ENCODE measurements around the gene GAS6. TPM values are rescaled to one million over a fixed set of nuclear protein-coding genes. Genes with fewer than 3 reads are reported as not detected.

The GAS6 gene
- total RNA-seq, 4 donors from 2014 or later: 128 to 287 (median 199) TPM

DNA sequence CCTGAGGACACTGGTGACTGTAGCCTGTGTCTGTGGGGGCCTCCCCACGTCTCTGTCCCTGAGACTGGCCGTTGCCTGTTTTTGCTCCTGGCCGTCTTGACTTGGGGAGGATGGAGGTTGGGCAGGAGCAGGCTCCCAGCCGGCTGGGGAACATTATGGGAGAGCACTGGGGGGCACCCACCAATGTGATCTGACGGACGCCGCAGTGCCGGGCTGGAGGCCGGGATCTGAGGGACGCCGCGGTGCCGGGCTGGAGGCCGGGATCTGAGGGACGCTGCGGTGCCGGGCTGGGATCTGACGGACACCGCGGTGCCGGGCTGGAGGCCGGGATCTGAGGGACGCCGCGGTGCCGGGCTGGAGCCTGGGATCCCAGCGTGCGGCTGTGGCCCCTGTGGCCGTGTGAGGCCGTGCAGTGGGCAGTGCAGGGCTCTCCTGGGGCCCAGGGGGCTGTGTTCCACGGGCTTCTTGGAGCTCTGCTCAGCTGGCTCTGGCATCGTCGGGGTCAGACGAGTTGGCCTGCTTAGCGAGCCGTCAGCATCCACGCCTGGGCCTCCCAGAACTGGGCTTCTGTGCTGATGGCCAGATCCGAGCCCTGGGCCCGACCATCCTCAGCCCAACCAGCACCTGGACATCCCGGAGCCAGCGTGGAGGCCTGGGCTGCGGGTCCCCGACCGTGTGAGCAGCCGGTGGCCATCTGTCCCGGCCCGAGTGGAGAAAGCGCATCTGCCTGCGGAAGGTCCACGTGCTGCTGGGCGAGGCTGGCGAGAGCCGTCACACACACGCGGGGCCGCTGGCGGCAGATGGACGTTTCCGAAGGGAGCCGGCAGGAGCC is 45.8 kb downstream of the GAS6 start:
- Histone ChIP-seq H3K4me1 (peaks cover 11 to 20% of the 10 kb centered on the region in 2 donors), H3K27ac (peak overlapping the region; percentile 68 to 72)

DNA sequence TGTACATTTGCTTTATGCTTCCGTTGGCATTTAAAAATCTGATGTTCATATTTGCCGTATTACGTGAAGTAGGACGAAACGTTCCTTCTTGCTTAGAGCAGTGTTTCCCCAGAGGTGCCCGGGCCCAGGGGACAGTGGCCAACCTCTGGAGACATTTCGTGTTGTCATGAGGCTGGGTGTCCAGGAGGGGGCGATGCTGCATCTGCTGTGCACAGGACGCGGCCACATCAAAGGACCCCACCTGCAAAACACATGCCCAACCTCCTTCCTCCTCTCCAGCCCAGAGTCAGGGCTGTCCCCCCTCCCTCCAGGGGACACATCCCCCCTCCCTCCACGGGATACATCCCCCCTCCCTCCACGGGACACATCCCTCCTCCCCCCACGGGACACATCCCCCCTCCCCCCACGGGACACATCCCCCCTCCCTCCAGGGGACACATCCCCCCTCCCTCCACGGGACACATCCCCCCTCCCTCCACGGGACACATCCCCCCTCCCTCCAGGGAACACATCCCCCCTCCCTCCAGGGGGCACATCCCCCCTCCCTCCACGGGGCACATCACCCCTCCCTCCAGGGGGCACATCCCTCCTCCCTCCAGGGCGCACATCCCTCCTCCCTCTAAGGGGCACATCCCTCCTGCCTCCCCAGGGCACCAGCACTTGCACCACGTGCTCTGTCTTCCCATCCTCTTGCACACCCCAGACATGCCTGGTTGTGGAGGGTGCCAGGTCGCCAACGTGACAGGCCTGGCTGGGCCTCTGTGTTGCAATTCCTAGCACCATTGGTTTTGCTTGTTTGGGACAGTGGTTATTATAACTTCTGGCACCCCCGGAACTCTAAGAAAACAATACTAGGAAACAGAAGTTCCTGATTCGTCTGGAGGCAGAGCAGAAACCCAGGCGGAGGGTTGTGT is 46.7 kb downstream of the GAS6 start:
- no peak overlapping the region for H3K4me3 ChIP-seq

More for the DNA sequence above, 45.8 kb downstream of the GAS6 start:
- no peak for TF ChIP-seq POLR2A (IDR thresholded peaks at IDR 0.05)
- TF ChIP-seq, protein P1, sequence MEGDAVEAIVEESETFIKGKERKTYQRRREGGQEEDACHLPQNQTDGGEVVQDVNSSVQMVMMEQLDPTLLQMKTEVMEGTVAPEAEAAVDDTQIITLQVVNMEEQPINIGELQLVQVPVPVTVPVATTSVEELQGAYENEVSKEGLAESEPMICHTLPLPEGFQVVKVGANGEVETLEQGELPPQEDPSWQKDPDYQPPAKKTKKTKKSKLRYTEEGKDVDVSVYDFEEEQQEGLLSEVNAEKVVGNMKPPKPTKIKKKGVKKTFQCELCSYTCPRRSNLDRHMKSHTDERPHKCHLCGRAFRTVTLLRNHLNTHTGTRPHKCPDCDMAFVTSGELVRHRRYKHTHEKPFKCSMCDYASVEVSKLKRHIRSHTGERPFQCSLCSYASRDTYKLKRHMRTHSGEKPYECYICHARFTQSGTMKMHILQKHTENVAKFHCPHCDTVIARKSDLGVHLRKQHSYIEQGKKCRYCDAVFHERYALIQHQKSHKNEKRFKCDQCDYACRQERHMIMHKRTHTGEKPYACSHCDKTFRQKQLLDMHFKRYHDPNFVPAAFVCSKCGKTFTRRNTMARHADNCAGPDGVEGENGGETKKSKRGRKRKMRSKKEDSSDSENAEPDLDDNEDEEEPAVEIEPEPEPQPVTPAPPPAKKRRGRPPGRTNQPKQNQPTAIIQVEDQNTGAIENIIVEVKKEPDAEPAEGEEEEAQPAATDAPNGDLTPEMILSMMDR (IDR thresholded peaks at IDR 0.05): no peak
- Histone ChIP-seq H3K9me3 (no peaks in the 10 kb centered on the region), H3K27me3 (no peaks in the 10 kb centered on the region), H3K36me3 (no peaks in the 10 kb centered on the region), H3K4me3 (no peak overlapping the region)
- DNase-seq: no peak
- intact Hi-C loops (cut with DNase I; ENCODE audit: low total_unique reads): loop anchor here (5.0 kb wide), 1 partner anchor 129 kb away; no protein-coding TSS in a partner anchor

GRCh38 chr13:113816254-113816929 is 47.5 kb downstream of the GAS6 start:
- DNase-seq: peak in 1 of 2 donors; percentile 39
- intact Hi-C loops (cut with DNase I; ENCODE audit: low total_unique reads): loop anchor here (5.0 kb wide), 1 partner anchor 131 kb away; no protein-coding TSS in a partner anchor
- Histone ChIP-seq H3K27me3 (no peaks in the 10 kb centered on the region), H3K4me1 (peaks cover 2 to 8% of the 10 kb centered on the region in 2 donors), H3K27ac (no peak overlapping the region), H3K9me3 (no peaks in the 10 kb centered on the region), H3K4me3 (no peak overlapping the region), H3K36me3 (no peaks in the 10 kb centered on the region)
- no peak for TF ChIP-seq POLR2A (IDR thresholded peaks at IDR 0.05)
- TF ChIP-seq, protein P1 (IDR thresholded peaks at IDR 0.05): no peak

More for the DNA sequence above, 46.7 kb downstream of the GAS6 start:
- DNase-seq: peak; percentile 88 to 96
- Histone ChIP-seq H3K27me3 (no peaks in the 10 kb centered on the region), H3K9me3 (no peaks in the 10 kb centered on the region), H3K4me1 (peaks cover 10 to 16% of the 10 kb centered on the region in 2 donors), H3K27ac (peak overlapping the region; percentile 68 to 72), H3K36me3 (no peaks in the 10 kb centered on the region)
- intact Hi-C loops (cut with DNase I; ENCODE audit: low total_unique reads): loop anchor here (5.0 kb wide), 1 partner anchor 130 kb away; no protein-coding TSS in a partner anchor
- TF ChIP-seq, protein P1 (IDR thresholded peaks at IDR 0.05): peak; percentile 87 to 96 (median 92)
- TF ChIP-seq POLR2A (IDR thresholded peaks at IDR 0.05): peak in 1 of 2 donors; percentile 8

DNA sequence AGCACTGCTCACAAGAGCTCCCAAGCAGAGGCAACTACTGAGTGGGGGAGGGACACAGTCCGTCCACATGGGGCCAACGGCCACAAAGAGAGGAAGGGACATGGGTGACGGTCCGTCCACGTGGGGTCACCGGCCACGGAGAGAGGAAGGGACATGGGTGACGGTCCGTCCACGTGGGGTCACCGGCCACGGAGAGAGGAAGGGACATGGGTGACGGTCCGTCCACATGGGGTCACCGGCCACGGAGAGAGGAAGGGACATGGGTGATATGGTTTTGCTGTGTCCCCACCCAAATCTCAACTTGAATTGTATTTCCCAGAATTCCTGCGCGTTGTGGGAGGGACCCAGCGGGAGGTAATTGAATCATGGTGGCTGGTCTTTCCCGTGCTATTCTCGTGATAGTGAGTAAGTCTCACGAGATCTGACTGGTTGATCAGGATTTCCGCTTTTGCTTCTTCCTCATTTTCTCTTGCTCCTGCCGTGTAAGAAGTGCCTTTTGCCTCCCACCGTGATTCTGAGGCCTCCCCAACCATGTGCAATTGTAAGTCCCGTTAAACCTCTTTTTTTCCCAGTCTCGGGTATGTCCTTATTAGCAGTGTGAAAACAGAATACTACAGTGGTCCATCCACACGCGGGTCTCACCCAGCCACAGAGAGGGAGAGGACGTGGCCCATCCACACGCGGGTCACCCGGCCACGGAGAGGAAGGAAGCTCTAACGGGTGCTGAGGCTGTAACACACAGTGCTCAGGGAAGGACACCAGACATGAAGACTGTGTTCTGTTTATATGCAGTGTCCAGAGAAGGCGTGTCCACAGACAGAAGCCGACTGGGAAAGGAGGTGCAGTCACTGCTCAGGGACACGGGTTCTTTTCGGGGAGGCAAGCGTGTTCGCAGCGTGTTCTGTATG is 48.5 kb downstream of the GAS6 start:
- no peak overlapping the region for H3K4me3 ChIP-seq
- DNase-seq: no peak
- H3K27ac ChIP-seq: no peak overlapping the region
- no peaks in the 10 kb centered on the region for H3K36me3 ChIP-seq
- intact Hi-C loops (cut with DNase I; ENCODE audit: low total_unique reads): loop anchor here (5.0 kb wide), 1 partner anchor 132 kb away; no protein-coding TSS in a partner anchor
- peaks cover 0 to 3% of the 10 kb centered on the region in 2 donors for H3K4me1 ChIP-seq
- TF ChIP-seq POLR2A (IDR thresholded peaks at IDR 0.05): no peak
- TF ChIP-seq, protein P1 (IDR thresholded peaks at IDR 0.05): no peak
- H3K27me3 ChIP-seq: no peaks in the 10 kb centered on the region
- H3K9me3 ChIP-seq: no peaks in the 10 kb centered on the region

All from uterus (tissue), 4 donors.